ENCODE data around the gene SNAPC4.

SNAPC4 gene

GRCh38 chr9:136372561-136373299, 27.2 kb downstream of the SNAPC4 start:
- TF ChIP-seq CTCF (IDR thresholded peaks at IDR 0.05; ENCODE audit: extremely low read depth, insufficient read depth, missing control alignments): peak; percentile 23
- no peak for DNase-seq (ENCODE audit: low spot score)
- in situ Hi-C loops (cut with MboI; ENCODE audit: low pct_unique_long_range_greater_than_20kb, low sequenced_read_pairs, unreplicated experiment): no loop called here

- no peak for DNase-seq (ENCODE audit: low spot score)
- in situ Hi-C loops (cut with MboI; ENCODE audit: low pct_unique_long_range_greater_than_20kb, low sequenced_read_pairs, unreplicated experiment): no loop called here
- TF ChIP-seq CTCF (IDR thresholded peaks at IDR 0.05; ENCODE audit: extremely low read depth, insufficient read depth, missing control alignments): no peak
Observed at GRCh38 chr9:136372006-136372405, 28.0 kb downstream of the SNAPC4 start.

- in situ Hi-C loops (cut with MboI; ENCODE audit: low pct_unique_long_range_greater_than_20kb, low sequenced_read_pairs, unreplicated experiment): no loop called here
- DNase-seq (ENCODE audit: low spot score): no peak
- no peak for TF ChIP-seq CTCF (IDR thresholded peaks at IDR 0.05; ENCODE audit: extremely low read depth, insufficient read depth, missing control alignments)
Observed at GRCh38 chr9:136371533-136371880, 28.5 kb downstream of the SNAPC4 start.

GRCh38 chr9:136370687-136371532, 29.1 kb downstream of the SNAPC4 start:
- in situ Hi-C loops (cut with MboI; ENCODE audit: low pct_unique_long_range_greater_than_20kb, low sequenced_read_pairs, unreplicated experiment): no loop called here
- no peak for TF ChIP-seq CTCF (IDR thresholded peaks at IDR 0.05; ENCODE audit: extremely low read depth, insufficient read depth, missing control alignments)
- no peak for DNase-seq (ENCODE audit: low spot score)

GRCh38 chr9:136370037-136370436, 29.9 kb downstream of the SNAPC4 start:
- TF ChIP-seq CTCF (IDR thresholded peaks at IDR 0.05; ENCODE audit: extremely low read depth, insufficient read depth, missing control alignments): no peak
- in situ Hi-C loops (cut with MboI; ENCODE audit: low pct_unique_long_range_greater_than_20kb, low sequenced_read_pairs, unreplicated experiment): no loop called here
- no peak for DNase-seq (ENCODE audit: low spot score)

GRCh38 chr9:136368190-136368589, 31.8 kb downstream of the SNAPC4 start:
- no peak for DNase-seq (ENCODE audit: low spot score)
- TF ChIP-seq CTCF (IDR thresholded peaks at IDR 0.05; ENCODE audit: extremely low read depth, insufficient read depth, missing control alignments): no peak
- in situ Hi-C loops (cut with MboI; ENCODE audit: low pct_unique_long_range_greater_than_20kb, low sequenced_read_pairs, unreplicated experiment): no loop called here

Data from GM13977 (cell line).